ENCODE results near the gene ANKFY1.

The ANKFY1 gene

GRCh38 chr17:4176808-4177472, 86.8 kb downstream of the ANKFY1 start:
- no peak for DNase-seq

DNA sequence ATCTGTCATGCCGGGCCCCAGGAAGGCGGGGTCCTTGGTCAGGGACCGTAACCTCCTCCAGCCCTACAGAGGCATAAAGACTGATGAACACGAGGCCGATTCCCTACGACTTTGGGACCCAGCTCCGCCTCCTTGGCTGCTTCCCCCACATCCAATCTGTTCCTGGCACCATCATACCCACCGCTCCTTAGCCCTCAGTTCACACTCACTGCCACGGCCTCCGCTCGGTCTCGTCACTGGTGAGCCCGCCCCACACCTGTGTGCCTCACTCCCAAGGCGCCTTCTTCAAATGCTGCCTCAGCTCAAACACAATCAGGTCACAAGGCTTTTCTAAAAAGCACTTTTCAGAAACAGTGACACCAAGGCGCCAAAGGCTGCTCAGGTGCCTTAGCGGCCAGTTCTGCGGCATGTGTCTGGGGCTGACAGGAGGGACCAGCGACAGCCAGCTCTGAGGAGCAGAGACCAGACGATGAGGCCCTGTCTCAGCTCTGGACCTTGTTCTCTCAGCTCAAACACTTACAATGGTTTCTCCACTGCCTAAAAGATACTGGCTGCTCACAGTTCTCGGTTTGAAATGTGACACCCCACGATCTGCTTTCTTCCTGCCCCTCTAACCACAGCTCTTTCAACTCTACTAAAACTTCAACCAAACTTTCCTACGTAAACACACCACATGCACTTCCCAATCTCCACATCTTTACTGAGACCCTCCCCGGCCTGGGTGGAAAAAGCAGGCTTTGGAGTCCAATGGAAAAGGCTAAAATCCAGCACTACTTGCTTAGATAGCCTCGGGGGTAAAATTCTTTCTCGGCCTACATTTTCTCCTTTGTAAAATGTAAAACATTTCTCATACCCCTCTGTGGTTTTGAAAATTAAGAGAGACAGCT, 87.6 kb downstream of the ANKFY1 start:
- DNase-seq, result peak; percentile 50

DNA sequence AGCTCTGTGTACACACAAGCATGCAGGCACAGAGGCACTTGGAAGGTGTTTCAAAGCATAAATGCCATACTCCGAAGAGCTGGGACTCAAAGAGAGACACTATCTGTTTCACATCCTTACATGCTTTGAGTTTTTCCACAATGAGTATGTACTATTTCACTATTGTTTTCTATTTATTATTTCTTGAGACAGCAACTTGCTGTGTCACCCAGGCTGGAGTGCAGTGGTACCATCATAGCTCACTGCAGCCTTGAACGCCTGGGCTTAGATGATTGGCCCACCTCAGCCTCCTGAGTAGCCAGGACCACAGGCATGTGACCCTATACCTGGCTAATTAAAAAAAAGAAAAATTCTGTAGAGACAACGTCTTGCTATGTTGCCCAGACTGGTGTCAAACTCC, 89.2 kb downstream of the ANKFY1 start:
- no peak for DNase-seq

DNA sequence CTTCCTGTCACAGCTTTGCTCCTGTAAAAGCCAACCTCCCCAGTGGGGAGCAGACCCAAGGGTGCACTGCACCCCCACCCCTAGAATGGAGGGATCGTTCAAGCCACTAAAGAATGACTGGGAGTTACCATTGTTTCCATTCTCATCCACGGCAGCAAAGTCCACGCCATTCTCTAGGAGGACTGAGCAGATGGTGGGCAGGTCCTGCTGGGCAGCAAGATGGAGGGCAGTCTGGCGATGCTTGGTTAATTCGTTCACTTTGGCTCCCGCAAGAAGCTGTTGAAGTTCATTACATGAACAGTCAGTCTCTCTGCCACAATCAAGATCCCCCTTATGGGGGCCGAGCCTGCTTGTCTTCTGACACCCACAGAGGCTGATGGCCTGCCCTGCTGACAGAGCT, 90.0 kb downstream of the ANKFY1 start:
- no peak for DNase-seq

GRCh38 chr17:4172356-4172755, 91.4 kb downstream of the ANKFY1 start:
- no peak for DNase-seq

DNA sequence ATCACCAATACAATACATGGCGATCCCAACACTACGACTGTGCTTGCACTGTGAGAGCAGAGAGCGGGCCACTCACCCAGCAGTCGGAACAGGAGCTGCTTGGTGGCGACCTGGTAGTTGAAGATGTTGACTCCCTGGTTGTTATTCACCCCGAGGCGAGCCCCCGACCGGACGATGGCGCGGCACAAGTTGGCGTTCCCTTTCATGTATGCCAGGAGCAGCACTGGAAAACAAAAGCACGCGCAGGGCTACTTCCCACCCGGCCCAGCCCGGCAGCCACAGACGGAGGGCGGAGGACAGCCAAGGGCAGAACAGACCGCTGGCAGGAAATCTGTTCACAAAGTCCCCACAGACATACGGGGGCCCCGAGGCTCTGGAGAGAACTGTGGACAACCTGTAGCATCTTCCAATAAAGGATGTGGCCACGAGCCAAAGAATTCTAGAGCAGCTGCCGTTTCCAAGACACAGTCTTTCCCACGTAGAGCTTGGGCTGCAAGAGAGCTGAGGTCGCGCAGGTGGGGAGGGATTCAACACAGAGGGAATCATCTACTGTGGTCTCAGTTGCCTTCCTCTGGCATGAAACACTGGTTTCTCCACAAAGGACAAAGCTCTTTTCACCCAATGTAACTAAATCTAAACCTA, 93.0 kb downstream of the ANKFY1 start:
- DNase-seq, result no peak

DNA sequence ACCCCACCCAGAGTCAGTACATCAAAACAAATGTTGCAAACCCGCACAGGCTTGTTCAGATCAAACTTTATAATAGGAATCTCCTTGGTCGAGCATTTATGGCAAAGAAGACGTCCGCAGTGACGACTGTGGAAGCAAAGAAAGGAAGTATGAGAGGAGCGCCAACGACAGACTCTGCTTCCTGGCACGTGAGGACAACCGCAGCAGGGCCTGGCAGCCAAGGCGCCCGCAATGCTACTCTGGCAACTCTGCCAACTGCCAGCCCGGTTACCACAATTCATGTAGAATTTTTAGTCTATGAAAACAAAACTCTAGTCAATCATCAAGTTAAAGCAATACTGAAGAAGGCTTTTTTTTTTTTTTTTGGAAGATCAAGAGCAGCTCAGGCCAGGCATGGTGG, 96.0 kb downstream of the ANKFY1 start:
- DNase-seq, result no peak

GRCh38 chr17:4166419-4166818, 97.4 kb downstream of the ANKFY1 start:
- DNase-seq, result no peak

DNA sequence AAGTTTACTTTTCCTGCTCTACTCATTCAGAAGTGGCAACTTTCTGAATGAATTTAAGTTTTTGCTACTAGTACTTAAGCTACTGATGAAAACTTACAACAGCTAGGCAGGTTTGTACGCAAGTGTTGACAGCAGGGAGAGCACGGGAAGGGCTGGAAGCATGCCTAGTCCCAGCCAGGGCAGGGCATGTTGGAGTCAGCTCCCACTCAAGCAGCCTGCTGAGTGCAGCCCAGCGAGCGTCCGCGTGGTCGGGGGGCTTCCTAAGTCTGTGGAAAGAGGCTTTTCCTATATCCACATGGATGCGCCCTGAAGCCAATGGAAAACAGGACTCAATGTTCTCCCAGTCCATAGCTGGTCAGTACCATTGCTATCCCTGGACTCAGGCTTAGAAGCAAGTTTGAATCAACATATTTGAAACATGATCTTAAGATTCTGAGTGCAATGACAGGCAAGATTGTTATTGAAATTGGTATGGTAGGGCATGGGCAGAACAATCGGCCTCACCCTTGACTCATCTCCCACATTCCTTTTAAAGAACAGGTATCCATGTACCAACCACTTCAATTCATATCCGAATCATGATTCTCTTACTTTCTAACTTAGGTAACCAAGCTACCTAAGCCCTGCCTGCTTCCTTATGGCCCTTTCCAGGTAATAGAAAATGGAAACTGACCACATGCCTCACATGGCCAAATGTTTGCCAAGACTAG, 98.3 kb downstream of the ANKFY1 start:
- no peak for DNase-seq

GRCh38 chr17:4163951-4164350, 99.8 kb downstream of the ANKFY1 start:
- DNase-seq, result no peak

DNA sequence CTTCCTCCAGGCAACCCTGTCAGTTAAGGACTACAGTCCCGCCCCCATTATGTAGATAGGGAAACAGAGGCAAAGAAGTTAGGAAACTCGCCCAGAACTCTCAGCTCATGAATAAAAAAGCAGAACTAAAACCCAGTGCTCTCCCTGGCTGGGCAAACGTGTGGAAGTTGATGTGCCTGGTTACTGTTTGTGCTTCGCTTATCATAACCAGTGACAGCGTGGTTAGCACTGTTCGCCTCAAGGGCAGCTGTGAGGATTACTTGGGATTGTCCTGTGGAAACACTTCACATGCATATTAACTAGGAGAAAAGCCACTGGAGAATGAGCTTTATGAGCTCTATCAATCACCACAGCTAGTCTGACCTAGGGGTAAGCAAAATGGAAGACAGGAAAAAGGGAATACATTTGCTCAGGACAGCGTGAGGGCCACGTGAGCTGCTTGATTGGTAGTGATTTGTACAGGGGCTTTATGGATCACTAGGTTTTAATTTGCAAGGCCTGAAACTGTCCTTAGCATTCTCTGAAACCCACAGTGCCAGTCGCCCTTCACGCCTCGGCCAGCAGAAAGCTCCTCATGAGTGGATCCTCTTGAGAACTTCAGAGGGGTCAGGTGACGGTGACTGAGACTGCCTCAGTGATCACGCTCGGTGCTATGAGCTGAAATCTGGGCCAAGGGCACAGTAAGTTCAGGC, 100.9 kb downstream of the ANKFY1 start:
- no peak for DNase-seq

DNA sequence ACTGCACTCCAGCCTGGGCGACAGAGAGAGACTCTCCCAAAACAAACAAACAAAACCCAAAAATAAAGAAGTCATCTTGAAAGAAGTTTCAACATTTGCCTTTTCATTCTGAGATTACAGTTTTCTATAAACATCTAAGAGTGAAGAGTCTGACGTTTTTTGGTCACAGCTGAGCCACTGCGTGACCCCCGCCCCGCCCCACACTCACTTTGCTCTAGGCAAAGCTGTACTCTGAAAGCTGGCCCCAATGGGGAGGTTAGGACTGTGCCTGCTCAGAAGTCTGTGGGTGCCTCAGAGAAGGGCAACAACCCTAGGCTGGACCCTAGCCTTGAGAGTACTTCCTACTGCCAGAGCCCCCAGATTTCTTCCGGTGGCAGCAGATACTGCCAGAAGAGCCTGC, 101.5 kb downstream of the ANKFY1 start:
- DNase-seq, result no peak

DNA sequence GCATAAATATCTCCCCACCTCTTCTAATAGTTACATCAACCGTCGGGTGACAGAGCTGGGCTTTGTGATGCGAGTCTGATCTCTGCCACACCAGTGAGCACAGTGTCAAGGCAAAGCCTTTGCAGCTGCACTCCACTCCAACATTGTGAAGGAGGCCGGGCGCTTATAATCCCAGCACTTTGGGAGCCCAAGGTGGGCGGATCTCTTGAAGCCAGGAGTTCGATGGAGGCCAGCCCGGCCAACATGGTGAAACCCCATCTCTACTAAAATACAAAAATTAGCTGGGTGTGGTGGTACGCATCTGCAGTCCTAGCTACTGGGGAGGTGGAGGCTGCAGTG, 101.8 kb downstream of the ANKFY1 start:
- no peak for DNase-seq

GRCh38 chr17:4161192-4161966, 102.4 kb downstream of the ANKFY1 start:
- peak; percentile 51 for DNase-seq

- no peak for DNase-seq
These were observed 103.4 kb downstream of the ANKFY1 start for GRCh38 chr17:4160294-4160859.

GRCh38 chr17:4159761-4160160, 104.0 kb downstream of the ANKFY1 start:
- DNase-seq, result no peak

- no peak for DNase-seq
These were observed 106.0 kb downstream of the ANKFY1 start for GRCh38 chr17:4157618-4158333.

- DNase-seq, result no peak
These were observed 106.9 kb downstream of the ANKFY1 start for GRCh38 chr17:4156750-4157381.

DNA sequence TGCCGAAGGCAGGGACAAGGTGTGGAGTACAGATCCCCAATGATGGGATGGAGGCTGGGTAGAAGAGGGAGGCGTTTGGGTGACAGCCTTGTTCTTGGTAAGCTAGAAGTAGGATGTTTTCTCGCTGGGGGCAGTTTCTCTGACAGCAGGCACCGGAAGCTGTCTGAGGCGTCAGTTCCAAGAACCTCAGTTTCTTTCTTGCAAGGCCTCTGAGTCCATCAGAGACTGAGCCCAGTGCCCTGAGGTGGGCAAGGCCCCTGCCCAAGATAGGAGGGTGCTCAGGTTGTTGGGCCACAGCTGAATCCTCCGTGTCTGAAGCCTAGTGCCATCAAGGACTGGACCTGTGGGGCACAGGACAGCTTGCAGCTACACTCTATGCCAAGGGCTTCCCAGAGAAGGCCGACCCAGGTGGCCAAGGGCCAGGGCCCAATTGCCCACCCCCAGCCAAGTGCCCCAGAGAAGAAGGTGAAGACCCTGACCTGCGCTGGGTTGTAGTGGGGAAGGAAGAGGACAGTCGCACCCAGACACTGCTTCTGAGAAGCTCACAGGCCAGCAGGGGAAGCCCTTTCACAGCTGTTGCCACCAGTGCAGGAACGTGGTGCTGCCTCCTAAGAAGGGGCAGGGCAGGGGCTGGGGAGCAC, 107.7 kb downstream of the ANKFY1 start:
- no peak for DNase-seq

GRCh38 chr17:4154201-4154600, 109.6 kb downstream of the ANKFY1 start:
- DNase-seq, result no peak
